VCaP (cell line): ENCODE data around the gene PPM1E.
A peak's percentile ranks its signal among the peaks of the same experiment; 100 is the strongest.

Experiments used
- H3K27ac ChIP-seq: fragments of 450-650 bp; 2 replicates; pipeline ENCODE4 v1.5.1; 2017
- CTCF ChIP-seq: fragments of 450-650 bp; conservative IDR thresholded peaks from 2 replicates; pipeline ENCODE4 v1.5.1; 2017; ENCODE audit warnings: mild to moderate bottlenecking, moderate library complexity

PPM1E gene

GRCh38 chr17:59028328-59028727 lies 272.7 kb downstream of the PPM1E start:
- no peak for TF ChIP-seq CTCF
- peak overlapping the region; percentile 75 for H3K27ac ChIP-seq

- no peak overlapping the region; the same call in 1 of the 2 replicates for H3K27ac ChIP-seq
- TF ChIP-seq CTCF, result no peak
Measured at GRCh38 chr17:59030811-59031210, 275.2 kb downstream of the PPM1E start.
